Posterior vena cava (tissue), 2 donors: ENCODE measurements around the gene HHIPL1. TPM values are rescaled to one million over a fixed set of nuclear protein-coding genes. Genes with fewer than 3 reads are reported as not detected.
"Not testable (repeated sequence)": the region's sequence is repeated elsewhere in the genome, so short reads cannot be mapped to it uniquely, and the experiment has no call there.

Source experiments
- DNase-seq: peaks from one replicate; pipeline ENCODE4 v3.0.0-alpha.2; 2020; ENCODE audit warnings: low spot score
- intact Hi-C, 2 donors: fragments of 100-400 bp; cut with DNase I; formaldehyde crosslinking; loops; one replicate each; pipeline versions ENCODE4 v1.14.1 to v1.14.2; 2022 to 2023
- total RNA-seq, 2 donors: library from RNA; stranded (reverse); fragmentation: NEBNext Ultra II Directional; extraction: Animal tissue kit (Norgen Biotek cat#: 25700); gene quantifications; one replicate each; pipeline ENCODE4 v1.2.1, GENCODE V29; 2021
- donor health status: DM: yes; HTN: yes; CAD: no.
- donor health status: DM: yes; HTN: yes; CAD: no.

Gene HHIPL1
- total RNA-seq, 2 donors from 2014 or later: 10.9 to 11.6 TPM

DNA sequence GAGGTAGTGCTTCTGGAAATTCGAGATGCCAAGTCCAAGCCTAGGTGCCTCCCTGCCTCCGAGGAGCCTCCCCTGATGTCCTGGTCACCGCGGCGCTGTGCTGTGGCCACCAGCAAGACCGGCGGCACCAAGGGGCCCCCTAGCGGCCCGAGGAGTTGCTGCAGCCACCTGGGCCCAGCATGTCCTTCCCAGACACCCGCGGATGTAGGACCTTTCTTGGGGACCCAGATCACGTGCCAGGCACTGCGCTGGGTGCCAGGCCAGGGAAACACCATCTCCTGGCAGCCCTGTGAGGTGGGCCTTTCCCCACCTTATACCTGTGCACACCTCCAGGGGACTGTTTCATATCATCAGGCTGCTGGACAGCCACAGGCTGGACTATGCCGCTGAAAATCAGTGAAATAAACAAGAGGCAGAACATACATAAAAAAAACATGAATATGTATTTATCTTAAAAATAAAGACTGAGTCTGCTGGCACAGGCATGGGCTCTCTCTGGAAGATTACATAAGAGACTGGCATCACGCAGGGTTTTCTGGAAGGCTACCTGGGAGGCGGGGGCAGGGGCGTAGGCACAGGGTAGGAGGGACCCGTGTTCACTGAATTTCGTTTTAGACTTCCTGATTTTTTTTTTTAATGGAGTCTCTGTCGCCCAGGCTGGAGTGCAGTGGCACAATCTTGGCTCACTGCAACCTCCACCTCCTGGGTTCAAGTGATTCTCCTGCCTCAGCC, 15.9 kb upstream of the HHIPL1 start:
- peak; percentile 93 for DNase-seq
- intact Hi-C loops: loop anchor here in 1 of 2 donors (5.0 kb wide), 1 partner anchor 107 kb away; no protein-coding TSS in a partner anchor

DNA sequence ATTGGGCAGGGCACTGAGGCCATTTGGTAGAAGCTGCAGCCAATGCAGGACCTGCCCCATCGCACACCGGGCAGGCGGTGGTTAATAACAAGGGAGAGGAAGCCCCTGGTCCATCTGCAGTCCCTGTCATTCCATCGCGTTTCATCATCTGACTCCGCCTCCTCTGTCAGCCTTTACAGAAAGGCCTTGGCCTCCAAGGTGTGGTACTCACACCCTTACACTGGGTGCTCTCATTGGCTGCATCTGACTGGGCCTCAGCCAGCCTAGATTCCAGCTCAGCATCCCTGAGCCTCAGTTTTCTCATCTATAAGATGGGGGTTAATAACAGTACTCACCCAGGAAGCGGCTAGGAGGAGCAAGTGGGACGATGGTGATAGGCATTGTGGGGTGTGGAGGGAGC, 14.7 kb upstream of the HHIPL1 start:
- no peak for DNase-seq
- intact Hi-C loops: no loop called here

DNA sequence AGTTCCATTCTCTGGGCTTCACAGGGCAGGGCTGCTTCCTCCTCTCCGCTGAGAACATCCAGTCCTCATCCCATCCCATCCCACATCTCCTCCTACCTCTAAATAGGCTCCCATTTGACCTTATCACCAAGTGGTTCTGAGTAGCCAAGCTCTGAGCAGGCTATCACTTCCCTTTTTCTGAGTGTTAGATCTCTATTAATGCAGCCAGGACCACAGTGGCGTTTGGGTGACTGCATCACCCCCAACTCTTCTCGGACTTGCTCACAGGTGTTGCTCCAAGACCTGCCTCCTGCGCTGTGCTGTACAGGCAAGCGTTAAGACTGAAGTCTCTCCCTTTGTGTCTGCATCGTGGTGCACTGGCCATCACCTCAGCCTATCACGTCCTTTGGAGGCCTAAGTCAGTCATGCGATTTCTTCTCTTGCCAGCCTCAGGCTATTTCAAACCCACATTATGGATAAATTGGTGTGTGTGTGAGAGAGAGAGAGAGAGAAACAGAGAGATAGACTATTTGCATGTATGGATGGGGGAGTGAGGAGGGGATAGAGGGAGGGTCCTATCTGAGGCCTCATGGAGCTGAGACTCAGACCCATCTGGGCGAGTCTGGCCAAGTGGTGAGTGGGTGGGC, 12.4 kb upstream of the HHIPL1 start:
- intact Hi-C loops: no loop called here
- DNase-seq: no peak

DNA sequence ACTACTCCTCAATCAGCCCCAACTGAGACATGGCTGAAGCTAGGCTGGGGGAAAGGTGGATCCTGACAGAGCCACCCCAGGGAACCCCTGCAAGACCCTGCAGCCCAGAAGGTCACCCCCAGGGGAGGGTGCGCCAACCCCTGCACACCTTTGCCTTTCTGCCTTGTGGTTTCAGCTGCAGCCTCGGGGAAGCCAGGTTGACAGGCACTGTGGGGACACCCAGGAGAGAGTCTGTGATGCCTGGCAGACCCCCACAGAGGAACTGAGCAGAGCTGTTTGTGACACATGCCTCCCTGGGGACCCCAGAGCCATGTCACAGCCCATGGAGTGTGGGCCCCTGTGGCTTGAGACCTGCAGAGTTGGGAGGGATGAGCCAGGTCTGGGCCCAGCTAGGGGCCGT, 11.8 kb upstream of the HHIPL1 start:
- intact Hi-C loops: no loop called here
- DNase-seq: no peak

DNA sequence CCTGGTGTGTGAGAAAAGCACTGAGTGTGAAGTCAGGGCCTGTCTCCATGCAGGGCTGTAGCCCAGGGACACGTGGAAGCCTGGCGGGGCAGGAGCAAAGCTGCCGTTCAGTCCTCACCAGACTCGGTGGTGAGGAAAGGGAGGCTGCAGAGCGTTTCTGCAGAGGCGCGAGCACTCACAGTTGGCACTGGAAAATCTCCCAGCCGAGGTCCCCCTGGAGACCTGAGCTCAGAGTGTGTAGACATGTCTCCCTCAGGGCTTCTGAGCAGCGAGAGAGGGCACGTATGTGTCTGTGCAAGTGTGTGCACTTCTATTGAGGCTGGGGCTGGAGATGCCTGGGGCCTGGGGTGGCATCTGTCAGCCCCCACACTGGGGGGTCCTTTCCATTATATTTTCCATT, 11.0 kb upstream of the HHIPL1 start:
- no peak for DNase-seq
- intact Hi-C loops: no loop called here

DNA sequence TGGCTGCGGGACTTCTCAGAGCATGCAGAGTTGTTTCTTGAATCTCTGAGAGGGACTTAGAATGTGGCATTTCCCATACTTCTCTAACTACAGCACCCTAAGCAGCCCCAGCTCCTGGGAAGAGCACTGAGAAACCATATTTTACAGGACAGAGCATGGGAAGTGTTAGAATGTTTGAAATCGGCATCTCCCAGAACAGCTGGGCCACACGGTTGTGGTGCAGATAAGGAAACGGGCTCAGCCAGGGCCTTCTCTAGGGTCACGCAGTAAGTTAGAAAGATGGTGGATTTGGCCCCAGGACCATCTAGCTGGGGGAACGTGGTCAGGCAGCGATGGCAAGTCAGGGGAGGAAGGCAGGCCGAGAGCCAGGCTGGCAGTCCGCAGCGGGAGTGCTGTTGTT, 10.5 kb upstream of the HHIPL1 start:
- intact Hi-C loops: no loop called here
- no peak for DNase-seq

DNA sequence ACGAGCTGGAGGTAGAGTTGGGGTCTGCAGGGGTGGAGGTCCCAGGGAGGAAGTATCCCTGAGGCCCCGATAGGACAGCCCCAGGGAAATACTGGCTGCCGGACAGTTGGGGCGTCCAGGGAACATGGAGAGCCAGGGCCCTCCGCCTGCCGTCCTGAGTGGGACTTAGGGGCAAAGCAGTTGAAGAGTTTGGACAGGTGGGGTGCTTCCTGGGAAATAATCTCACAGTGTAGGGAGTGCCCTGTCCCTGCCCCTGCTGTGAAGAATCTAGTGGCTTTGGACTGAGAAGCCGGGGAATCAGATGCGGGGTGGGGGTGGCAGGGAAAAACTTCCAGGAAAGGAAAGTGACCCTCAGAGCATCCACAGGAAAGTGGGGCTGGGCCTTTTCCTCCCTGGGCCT, 9.8 kb upstream of the HHIPL1 start:
- intact Hi-C loops: no loop called here
- DNase-seq: no peak

GRCh38 chr14:99636487-99636886, 8.4 kb upstream of the HHIPL1 start:
- intact Hi-C loops: no loop called here
- no peak for DNase-seq

DNA sequence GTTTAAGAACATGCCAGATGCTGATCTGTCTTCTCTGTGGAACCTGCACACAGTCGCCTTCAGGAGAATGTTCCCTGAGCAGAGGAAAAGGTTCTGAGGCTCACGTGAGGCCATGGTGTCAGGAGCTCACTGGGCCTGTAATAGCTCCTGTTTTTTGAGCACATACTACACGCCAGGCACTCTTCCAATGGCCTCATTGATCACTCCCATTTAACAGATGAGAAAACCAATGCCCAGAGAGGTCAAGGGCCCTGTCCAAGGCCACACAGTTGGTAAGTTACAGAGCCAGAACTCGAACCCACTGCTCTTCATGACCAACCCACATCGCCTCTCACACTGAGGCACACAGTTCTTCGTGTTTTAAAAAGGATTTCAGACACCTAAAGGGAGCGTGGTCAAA, 7.3 kb upstream of the HHIPL1 start:
- intact Hi-C loops: no loop called here
- no peak for DNase-seq

GRCh38 chr14:99642771-99643170, 2.2 kb upstream of the HHIPL1 start:
- DNase-seq, intact Hi-C loops: not testable (repeated sequence)

DNA sequence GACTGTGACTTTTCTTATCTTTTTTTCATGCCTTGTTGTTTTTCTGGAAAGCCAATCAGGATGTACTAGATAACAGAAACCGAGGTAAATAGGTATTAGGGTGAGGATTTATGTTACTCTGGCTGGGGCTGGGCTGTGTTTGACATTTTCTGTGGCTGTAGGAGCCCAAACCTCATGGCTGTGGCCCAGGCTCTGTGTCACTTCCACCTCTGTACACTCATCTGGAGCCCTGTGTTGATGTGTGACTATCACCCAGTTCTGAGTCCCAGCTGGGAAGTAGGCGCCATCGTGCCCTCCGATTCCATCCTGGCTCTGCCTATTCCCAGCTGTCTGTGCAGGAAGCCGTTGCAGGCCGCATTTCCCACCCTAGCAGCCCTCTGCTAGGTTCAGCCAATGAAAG, 1.6 kb upstream of the HHIPL1 start:
- intact Hi-C loops: no loop called here
- no peak for DNase-seq

- intact Hi-C loops: no loop called here
- DNase-seq: no peak
Measured at GRCh38 chr14:99644035-99644587, 818 bp upstream of the HHIPL1 start.

GRCh38 chr14:99645545-99646505, 896 bp downstream of the HHIPL1 start:
- intact Hi-C loops: no loop called here
- DNase-seq: no peak

GRCh38 chr14:99647411-99647810, 2.5 kb downstream of the HHIPL1 start:
- DNase-seq: no peak
- intact Hi-C loops: no loop called here

- DNase-seq: no peak
- intact Hi-C loops: no loop called here
Measured at GRCh38 chr14:99648027-99648784, 3.3 kb downstream of the HHIPL1 start.

GRCh38 chr14:99649219-99649618, 4.3 kb downstream of the HHIPL1 start:
- DNase-seq: no peak
- intact Hi-C loops: no loop called here

DNA sequence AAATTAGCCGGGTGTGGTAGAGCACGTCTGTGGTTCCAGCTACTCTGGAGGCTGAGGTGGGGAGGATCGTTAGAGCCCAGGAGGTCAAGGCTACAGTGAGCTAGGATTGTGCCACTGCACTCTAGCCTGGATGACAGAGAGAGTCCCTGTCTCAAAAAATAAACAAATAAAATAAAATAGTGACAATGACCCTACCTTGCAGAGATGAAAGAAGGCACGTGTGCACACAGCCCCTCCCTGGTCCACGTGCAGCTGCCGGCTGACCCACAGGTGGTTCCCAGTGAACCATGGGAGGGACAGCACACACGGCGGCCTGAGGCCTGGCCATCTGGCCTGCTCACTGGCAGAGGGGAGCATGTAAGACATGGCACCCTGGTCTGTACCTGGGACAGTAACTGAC, 4.7 kb downstream of the HHIPL1 start:
- DNase-seq: no peak
- intact Hi-C loops: no loop called here

DNA sequence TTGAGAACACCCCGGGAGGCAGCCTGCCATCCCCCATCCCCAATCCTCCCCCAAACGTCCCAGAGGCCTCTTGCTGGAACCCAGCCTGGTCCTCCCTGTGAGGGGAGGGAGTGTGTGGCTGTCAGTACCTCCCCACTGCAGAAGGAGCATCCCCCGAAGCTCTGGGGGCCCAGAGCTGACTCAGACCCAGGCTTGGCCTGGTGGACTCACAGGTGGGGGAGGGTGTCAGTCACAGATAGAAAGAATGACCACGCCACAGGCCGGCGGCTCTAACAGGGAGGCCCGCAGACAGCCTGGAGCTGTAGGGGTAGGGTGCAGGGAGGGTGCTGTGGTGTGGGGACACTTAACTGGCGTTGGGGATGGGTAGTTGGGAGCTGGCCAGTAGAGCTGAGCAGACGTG, 5.3 kb downstream of the HHIPL1 start:
- intact Hi-C loops: no loop called here

More for the DNA sequence above, 5.3 kb downstream of the HHIPL1 start:
- DNase-seq: no peak
